Adrenal gland (tissue), 5 donors: ENCODE measurements around the gene SLC19A1.

ENCODE experiments used
- CTCF ChIP-seq, 6 experiments: fragments of 450-650 bp in 4 of 6; fragments of 200-600 bp in 2 of 6; sonication (generic) in 1 of 6; IDR thresholded peaks; 1 replicate in 5 of 6; 2 replicates in 1 of 6; pipeline versions ENCODE4 v1.5.1 to v1.8.0; 2016 to 2021; ENCODE audit warnings: antibody characterized with exemption in 6 of 6, mild to moderate bottlenecking in 2 of 6, moderate library complexity in 1 of 6
- POLR2A ChIP-seq, 2 donors: fragments of 450-650 bp; IDR thresholded peaks; one replicate each; pipeline ENCODE4 v1.6.1; 2017; ENCODE audit warnings: antibody characterized with exemption in 2 of 2, mild to moderate bottlenecking in 2 of 2, moderate library complexity in 1 of 2
- donor health status: DM: no; HTN: no; CAD: no.

- no peak for TF ChIP-seq CTCF (IDR thresholded peaks at IDR 0.05)
- TF ChIP-seq POLR2A (IDR thresholded peaks at IDR 0.05), result no peak
Measured at GRCh38 chr21:45528028-45528705, 14.1 kb downstream of the SLC19A1 start.
